HG03135 (cell line): ENCODE results near the gene FREM2.

Source experiments
- ATAC-seq: cut with Tn5 transposase; IDR thresholded peaks from one replicate; pipeline ENCODE4 v1.9.1; 2021; ENCODE audit warnings: mild to moderate bottlenecking, moderate library complexity; ENCODE audit not compliant: unreplicated experiment

Gene FREM2

DNA sequence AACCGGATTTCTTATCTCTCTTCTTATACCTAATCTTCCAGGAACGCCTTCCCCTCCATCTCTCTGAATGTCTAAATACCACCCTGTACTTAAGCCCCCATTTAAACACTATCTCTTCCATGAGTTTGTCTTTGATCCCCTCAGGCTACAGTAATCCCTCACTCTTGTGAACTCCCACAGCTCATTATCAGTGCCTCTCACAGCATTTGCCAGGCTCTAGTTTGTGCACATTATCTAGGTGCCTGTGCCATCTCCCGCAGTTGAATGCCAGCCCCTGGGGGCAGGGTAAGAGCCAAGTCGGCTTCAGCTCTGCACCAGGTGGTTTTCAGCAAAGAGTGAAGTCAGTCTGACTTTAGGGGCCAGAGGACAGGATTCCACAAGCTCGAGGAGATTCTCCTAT, 71.4 kb downstream of the FREM2 start:
- ATAC-seq: no peak

DNA sequence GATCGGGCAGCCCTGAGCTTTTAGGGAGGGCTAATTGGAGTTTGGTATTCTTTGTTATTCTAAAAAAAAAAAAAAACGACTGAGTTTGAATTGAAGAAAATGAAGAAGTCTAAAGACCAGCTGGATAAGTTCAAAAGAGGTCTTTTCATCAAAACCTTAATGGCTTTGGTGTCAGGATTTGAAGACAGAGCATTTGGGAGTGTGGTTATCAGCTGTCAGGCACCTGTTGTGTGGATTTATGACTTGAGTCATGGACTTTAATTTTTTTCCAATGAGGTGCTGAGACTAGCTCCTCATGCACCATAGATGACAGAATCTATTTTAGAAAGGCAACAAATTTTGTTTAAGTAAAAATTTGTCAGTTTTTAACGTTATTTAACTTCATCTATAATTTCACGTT, 72.5 kb downstream of the FREM2 start:
- no peak for ATAC-seq

DNA sequence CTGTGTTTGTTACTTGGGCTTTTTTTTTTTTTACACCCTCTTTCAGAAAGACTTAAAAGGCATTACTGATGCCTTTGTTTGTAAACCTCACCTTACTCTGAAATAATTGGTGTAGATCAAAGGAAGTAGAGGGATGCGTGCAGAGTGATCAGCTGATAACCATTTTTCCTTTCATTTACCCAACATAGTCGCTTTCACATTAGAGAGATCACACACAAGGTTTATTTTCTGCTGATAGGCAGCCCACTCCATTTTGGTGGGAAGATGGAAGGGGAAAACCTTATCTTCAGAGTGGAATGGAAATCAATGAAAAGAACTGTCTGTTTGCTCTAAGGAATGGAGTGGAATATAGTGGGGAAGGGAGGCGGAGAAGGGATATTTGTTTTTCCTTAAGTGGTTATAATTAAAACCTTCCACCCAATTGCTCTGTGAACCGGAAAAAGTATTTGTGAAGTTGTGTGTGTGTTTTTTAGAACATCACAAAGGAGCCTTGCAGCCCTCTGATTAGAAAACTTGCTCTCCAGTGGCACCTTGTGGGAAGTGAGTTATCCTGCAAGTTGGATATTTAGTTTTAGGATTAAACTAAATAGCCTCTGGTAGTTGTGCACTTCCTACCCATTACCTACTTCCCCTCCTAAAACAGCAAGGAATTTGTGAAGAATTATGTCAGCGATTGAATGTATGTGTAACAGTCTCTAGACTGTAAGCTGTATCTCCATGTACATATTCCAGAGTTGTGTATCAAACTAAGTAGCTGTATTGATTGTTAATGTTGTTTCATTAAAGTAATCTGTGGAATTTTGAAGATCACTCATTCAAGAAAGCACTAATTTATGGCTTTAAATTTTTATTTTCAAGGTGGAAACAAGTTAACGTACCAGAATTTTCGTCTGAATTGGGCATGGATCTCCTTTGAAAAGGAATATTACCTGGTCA, 76.8 kb downstream of the FREM2 start:
- no peak for ATAC-seq

DNA sequence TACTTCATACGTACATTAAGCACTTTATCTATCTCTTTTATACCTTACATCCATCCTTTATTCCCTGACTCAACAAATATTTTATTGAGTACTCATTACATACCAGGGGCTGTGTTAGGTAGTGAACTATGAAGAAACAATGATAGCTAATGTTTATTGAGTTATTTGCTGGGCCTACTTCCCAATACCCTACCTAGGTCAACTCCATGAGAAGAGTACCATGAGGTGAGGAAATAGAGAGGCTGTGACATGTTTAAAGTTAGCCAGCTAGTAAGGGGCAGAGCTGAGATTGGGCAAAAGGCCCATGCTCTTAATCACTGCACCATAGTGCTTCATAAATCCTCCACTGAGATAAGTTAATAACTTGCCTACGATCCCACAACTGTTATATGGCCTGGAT, 79.9 kb downstream of the FREM2 start:
- no peak for ATAC-seq

DNA sequence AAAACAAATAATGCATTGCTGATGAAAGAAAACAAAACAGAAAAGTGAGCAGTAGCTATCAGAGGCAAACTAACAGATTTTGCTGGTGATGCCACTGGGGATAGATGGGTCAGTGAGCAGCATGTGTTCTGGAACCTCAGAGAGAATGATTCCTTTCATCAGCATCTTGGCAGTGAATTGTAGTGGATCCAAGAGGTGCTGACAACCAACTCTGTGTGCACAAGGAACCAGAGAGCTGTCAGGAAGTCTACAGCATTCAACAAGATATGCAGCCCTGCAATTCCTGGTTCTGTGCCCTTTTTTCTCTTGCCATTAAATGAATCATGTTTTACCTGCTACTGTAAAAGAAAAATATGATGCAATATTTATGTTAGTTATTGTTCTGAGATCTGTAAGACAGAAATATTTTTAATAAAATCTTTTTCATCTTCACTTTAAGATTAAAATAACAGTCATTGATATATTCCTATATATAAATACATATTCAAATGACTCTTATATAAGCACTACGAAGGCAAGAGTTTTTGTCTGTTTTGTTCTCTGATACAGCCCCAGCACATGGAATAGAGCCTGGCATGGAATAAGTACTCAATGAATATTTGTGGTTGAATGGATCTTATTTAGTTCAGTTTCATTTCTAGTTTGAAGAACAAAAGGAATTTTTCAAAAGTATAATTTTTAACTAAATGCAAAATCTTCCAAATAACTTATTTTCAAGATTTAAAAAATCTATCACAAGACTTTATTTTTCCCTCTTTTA, 80.8 kb downstream of the FREM2 start:
- ATAC-seq: no peak

DNA sequence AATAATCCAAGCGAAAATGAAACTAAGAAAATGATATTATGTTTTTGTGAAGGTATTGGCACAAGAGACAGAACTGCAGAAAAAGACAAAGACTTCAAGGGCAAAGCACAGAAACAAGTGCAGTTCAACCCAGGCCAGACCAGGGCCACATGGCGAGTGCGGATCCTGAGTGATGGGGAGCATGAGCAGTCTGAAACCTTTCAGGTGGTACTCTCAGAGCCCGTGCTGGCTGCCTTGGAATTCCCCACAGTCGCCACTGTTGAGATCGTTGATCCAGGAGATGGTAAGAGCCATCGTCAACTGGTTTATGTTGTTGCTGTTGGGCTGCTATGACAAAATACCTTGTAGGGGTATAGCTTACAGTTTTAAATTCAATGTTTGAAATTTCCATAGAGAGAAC, 82.6 kb downstream of the FREM2 start:
- no peak for ATAC-seq

DNA sequence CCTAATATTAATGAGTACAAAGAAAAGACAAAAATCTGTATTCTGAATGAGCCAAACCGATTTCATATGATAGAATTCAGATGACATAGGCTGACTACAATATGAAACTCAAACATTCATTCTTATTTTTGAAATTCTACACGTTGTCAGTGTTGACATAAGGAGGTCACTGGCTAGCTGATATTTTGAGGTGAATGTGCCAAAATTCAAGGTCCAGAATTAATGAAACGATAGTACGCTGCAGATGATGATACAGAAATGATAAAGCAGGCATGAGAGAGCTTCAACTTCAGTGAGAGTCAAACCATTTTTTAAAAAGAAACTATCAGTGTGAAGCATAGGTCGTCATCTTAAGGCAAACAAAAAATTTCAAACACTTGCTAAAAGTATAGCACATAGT, 88.2 kb downstream of the FREM2 start:
- no peak for ATAC-seq

DNA sequence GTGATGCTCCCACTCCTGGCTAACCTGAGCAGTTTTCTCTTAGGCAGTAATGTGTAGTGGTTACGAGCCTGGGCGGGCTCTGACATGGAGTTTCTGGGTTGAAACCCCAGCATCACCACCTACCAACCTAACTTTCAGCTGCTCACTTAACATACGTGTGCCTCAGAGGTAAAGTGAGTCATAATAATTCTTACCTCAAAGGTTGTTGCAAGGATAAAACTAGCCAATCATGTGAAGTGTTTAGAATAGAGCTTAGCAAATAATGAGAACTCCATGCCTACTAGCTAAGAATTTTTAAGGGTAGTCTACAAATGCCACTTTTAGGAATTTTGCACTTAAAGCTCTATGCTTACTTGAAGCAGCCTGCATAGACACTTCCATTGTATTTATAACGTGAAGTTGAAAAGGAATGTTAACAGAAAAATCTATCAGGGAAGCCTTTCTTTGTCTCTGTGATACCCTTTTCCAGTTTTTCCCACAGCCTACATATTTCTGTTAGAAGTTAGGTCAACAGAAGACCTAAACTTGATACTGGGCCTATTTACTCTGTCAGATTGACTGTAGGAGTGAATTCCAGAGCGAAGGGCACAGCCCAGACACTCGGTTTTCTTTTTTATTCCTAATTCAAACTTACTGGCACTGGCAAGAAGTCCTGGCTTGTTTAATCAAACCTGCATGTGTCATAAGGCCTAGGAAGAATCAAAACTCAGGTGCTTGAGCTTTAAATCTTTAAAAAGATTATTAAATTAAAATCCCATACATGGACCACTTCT, 90.7 kb downstream of the FREM2 start:
- no peak for ATAC-seq

DNA sequence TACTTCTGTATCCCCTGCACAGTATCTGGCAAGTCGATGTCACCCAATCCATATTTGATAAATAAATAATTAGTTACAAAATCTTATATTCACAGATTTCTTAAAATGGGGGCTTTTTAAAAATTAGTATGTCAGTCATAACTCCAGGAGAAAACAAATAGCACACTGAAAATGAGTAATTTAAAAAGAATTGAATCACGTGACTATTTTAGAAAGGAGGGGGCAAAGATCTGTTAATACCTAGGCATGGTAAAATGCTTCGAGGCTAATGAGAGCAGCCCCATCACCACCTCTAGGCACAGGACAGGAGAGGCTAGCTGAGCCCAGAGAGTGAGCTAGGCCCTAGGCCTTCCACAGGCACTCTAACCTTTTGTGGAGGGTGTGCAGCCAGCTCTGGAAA, 94.7 kb downstream of the FREM2 start:
- ATAC-seq: no peak

DNA sequence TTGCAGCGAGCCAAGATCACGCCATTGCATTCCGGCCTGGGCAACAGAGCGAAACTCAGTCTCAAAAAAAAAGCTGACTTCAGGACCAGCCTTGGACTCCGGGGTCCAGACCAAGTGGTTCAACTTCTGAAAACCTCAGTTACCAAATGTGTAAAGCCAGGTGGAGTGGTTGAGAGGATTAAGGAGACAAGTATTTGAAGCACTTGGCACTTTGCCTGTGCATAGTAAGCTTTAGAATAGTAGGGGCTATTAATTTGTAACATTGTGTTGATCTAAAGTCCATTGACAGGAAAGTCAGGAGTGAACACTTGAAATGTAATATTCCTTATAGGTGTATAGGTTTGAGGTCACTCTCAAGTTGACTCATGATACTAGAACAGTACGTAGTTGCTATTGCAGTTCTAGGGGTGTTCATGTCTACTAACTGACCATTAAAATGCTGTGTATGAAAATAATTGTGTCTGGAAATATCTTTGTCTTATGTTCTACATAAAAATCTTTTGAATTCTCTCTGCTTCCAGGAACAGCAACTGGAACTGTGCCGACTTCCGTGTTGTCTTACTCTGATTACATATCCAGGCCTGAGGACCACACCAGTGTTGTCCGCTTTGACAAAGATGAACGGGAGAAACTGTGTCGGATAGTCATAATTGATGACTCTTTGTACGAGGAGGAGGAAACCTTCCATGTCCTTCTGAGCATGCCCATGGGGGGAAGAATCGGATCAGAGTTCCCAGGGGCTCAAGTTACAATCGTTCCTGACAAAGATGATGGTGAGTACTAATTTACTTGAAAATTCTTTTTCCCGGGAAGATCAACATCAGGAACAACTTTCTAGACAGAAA, 97.4 kb downstream of the FREM2 start:
- no peak for ATAC-seq

DNA sequence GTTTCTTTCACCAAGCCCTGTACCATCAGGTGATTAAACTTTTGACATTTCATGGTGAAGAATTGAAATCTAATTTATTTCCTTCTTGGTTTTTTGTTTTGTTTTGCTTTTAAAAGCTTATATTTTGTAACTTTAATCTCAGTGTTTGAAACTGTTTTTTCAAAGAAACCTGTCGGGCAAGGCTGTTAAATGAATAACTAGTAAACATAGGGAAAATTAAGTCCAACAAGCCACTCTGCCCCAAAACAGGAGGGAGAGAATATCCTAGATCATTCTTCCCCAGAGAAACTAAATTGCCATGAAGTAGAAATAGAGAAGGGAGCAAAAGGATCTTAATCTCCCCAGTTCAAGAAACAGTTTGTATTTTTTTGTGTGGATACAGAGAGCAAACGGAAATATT, 98.2 kb downstream of the FREM2 start:
- ATAC-seq: no peak

DNA sequence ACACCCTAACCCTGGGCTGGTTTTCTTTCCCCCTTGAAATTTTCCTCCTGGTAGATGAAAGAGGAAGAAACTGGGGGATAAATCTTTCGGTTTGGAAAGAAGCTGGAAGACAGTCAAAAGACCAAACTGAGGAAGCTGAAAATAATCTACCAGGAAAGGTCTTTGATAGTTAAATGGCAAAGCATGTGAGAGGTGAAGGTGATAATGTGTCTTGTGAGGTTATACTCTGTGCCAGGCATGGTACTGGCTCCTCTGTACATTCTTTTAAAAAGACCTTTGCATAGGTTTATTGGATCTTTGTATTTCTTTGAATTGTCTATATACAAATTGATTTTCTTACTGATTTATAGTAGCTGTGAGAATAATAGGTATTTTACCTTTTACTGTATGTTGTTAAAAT, 98.6 kb downstream of the FREM2 start:
- ATAC-seq: no peak

DNA sequence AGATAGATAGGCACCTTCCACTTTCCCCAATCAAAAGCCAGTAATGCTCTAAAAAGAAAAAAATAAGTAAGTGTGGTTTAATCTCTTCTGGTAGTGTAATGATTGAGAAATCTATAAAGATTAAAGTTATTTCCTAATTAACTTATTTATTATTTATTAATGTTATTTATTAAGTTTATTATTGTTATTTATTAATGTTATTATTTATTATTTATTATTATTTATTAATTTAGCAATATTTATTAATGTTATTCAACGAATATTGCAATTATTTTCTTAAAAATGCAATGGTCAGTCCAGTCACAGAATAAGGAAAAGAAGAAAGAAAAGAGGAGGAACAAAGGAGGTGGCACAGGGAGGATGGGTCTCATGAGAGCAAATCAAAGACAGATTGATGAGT, 100.7 kb downstream of the FREM2 start:
- ATAC-seq: no peak

DNA sequence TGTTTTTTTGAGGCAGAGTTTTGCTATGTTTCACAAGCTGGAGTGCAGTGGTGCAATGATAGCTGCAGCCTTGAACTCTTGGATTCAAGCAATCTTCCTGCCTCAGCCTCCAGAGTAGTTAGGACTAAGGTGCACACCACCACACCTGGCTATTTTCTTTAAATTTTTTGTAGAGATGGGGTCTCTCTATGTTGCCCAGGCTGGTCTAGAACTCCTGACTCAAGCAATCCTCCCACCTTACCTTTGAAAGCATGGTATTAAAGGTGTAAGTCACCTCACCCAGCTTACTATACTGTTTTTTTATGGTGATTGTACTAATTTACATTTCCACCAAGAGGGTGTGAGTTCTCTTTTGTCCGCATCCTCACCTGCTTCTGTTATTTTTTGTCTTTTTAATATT, 110.0 kb downstream of the FREM2 start:
- no peak for ATAC-seq

DNA sequence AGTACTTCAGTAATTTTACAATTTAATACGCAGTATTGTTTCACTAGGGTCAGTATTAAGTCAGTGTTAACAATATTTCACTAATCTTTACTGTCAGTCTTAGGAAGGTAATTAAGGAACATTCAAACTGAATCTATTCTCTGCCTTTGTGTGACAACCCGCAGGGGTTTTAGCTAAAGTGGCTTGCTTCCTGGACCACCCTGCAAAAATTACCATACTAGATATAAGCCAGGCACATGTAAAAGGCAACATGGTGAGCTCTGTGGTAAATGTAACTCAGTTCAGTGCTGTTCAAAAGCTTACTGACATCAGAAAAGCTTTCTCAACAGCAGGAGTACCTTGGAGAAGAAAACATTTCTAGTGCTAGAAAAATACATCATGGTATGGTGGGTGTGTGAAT, 116.7 kb downstream of the FREM2 start:
- ATAC-seq: no peak

DNA sequence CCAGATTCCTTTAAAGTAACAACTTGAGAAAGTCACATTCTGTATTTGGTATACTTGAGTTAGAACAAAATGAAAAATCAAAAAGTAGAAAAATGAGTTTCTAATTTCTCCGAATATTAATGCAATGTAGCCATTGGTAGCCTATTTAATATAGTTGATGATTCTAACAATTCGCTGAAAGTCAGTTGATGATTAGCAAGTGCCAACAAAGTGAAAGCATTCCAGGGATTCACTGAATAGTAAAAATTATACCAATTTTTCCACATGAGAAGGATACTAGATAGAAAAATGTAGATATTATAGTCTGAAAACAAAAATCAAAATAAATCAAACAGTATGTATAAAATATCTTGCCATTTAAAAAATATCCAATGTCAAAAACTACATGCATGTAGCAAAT, 117.2 kb downstream of the FREM2 start:
- no peak for ATAC-seq

DNA sequence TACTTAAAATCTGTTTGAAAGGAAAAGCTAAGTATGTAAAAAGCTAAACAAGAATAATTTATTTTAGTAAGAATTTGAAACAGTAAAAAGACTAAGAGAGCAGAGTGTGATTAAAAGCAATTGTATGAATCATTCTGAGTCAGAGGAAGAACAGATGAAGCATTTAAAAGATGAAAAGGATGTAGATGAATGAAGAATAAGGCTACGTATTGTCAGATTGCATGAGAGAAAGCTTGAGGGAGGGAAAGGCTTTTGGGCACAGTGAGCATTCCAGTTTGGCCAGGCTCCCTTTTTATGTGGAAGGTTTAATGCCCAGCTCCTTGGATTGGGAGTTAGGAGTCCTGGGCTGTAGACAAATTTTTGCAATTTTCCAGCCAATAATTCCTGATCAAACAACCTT, 117.7 kb downstream of the FREM2 start:
- ATAC-seq: no peak

DNA sequence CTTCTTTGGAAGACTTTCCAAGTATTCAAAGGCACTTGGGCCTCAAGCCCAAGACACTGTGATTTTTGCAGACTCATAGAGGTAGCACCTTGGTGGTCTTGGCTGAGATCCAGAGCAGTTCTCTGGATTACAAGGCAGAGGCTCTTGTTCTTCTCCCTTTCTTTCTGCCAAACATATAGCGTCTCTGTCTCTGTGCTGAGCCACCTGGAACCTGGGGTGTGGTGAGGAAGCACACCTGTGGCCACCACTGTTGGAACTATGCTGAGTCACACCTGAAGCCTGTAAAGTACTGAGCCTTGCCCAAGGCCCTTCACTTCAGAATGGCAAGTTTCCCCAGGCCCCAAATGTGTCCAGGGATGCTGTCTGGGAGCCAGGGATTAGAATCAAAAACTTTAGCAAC, 127.5 kb downstream of the FREM2 start:
- ATAC-seq: no peak

DNA sequence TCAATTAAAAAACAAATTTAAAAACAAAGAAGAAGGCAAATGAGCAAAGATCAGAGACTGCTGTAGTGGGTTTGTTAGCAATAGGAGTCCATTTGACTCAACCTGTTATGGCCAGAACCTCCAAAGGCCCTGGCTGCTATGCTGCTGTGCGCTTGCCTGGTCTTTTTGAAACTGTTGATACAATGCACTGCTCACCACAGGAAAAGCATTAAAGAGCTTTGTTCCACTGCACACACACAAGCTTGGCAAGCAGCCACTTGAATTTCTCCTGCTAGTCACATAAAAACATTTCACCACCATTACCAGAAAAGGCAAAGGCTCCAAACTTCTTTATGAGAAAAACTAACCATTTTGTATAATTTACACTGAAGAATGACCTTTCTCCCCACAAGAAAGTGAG, 132.2 kb downstream of the FREM2 start:
- no peak for ATAC-seq

DNA sequence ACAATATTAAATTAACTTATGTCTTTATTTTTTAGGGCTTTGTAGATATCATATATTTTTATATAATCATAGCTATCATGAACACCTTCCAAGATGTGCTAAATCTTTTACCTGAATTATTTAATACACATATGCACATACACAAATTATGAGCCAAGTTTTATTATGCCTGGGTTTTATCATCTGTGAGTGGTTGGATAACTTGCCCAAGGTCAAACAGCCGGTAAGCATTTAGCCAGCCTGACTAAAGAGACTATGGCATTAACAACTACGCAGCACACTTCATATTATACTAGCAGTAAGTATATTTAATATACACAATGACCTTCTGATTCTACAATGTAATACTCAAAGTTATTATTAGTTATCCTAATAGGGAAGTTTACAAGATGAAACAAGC, 132.7 kb downstream of the FREM2 start:
- no peak for ATAC-seq
